H1 (cell line): Measurements from ENCODE around the gene IL22RA2. TPM values are rescaled to one million over a fixed set of nuclear protein-coding genes. Genes with fewer than 3 reads are reported as not detected.
A peak's percentile ranks its signal among the peaks of the same experiment; 100 is the strongest.

Experiments
- CTCF ChIA-PET: fragments of 300-600 bp; sonication (Branson Sonifier 250); formaldehyde crosslinking; loops from one replicate; lab custom pipeline; 2021; ENCODE audit not compliant: partially characterized antibody; lab: Charles Lee
- POLR2A ChIA-PET: fragments of 300-600 bp; sonication (Branson Sonifier 250); formaldehyde crosslinking; loops from one replicate; lab custom pipeline; 2021; ENCODE audit warnings: inconsistent platforms; ENCODE audit not compliant: partially characterized antibody; lab: Charles Lee
- DNase-seq, 2 experiments: peaks; one replicate each; pipeline versions ENCODE4 v3.0.0 to v3.0.0-alpha.2; 2010 to 2022; ENCODE audit warnings: low spot score in 2 of 2, low read depth in 1 of 2, mixed read lengths in 1 of 2
- FAIRE-seq: peaks from 2 replicates; lab custom pipeline; 2011; peaks lifted over from hg19 to GRCh38; lab: Jason Lieb, UNC
- H2AFZ ChIP-seq: 2 replicates; pipeline ENCODE4 v1.8.1; 2012; ENCODE audit warnings: low read length, inconsistent platforms
- H2AK5ac ChIP-seq: 2 replicates; pipeline ENCODE4 v1.6.1; 2013; ENCODE audit warnings: low read depth, low read length
- H2BK120ac ChIP-seq: replicated peaks from 2 replicates; pipeline ENCODE3; 2013; ENCODE audit warnings: low read depth, low read length, inconsistent platforms
- H2BK12ac ChIP-seq: 2 replicates; pipeline ENCODE4 v1.6.1; 2013; ENCODE audit warnings: low read depth, low read length
- H2BK15ac ChIP-seq: 2 replicates; pipeline ENCODE4 v1.6.1; 2013; ENCODE audit warnings: low read length
- H2BK20ac ChIP-seq: 2 replicates; pipeline ENCODE4 v1.6.1; 2013; ENCODE audit warnings: low read length
- H2BK5ac ChIP-seq: 2 replicates; pipeline ENCODE4 v1.6.1; 2013; ENCODE audit warnings: low read depth, low read length
- H3K14ac ChIP-seq: 2 replicates; pipeline ENCODE4 v1.6.1; 2013; ENCODE audit warnings: inconsistent platforms; ENCODE audit not compliant: insufficient read length
- H3K18ac ChIP-seq: 2 replicates; pipeline ENCODE4 v1.6.1; 2013; ENCODE audit warnings: low read length; ENCODE audit errors: extremely low read depth
- H3K23ac ChIP-seq: 2 replicates; pipeline ENCODE4 v1.6.1; 2013; ENCODE audit warnings: inconsistent platforms; ENCODE audit not compliant: insufficient read length
- H3K23me2 ChIP-seq: 2 replicates; pipeline ENCODE4 v1.6.1; 2013; ENCODE audit warnings: low read depth, low read length
- H3K27ac ChIP-seq: 2 replicates; pipeline ENCODE4 v1.6.1; 2011; ENCODE audit warnings: low read depth, low read length, inconsistent platforms
- H3K27me3 ChIP-seq, 4 experiments: replicated peaks in 1 of 4; 1 replicate in 1 of 4; 2 replicates in 3 of 4; pipeline versions ENCODE4 v1.6.1 to v1.8.1; 2011 to 2013; ENCODE audit warnings: low read length in 3 of 4, mild to moderate bottlenecking in 3 of 4, inconsistent platforms in 2 of 4, mixed read lengths in 2 of 4, moderate library complexity in 1 of 4; ENCODE audit not compliant: control insufficient read depth in 3 of 4, insufficient read depth in 3 of 4; ENCODE audit errors: extremely low read depth in 1 of 4
- H3K36me3 ChIP-seq, 4 experiments: 2 replicates each; pipeline versions ENCODE4 v1.6.1 to v1.8.1; 2011 to 2013; ENCODE audit warnings: mild to moderate bottlenecking in 4 of 4, low read length in 3 of 4, moderate library complexity in 2 of 4, control low read depth in 1 of 4, inconsistent platforms in 1 of 4; ENCODE audit not compliant: insufficient read depth in 4 of 4, control insufficient read depth in 2 of 4
- H3K4ac ChIP-seq: replicated peaks from 2 replicates; pipeline ENCODE3; 2013; ENCODE audit warnings: low read length, low read depth, mixed read lengths, inconsistent platforms; ENCODE audit not compliant: insufficient read length
- H3K4me1 ChIP-seq, 4 experiments: replicated peaks in 1 of 4; 1 replicate in 1 of 4; 2 replicates in 3 of 4; pipeline versions ENCODE4 v1.6.1 to v1.8.1; 2011 to 2013; ENCODE audit warnings: low read length in 3 of 4, inconsistent platforms in 2 of 4, mixed read lengths in 1 of 4; ENCODE audit not compliant: insufficient read depth in 4 of 4, control insufficient read depth in 3 of 4
- H3K4me2 ChIP-seq, 2 experiments: 2 replicates each; pipeline versions ENCODE4 v1.6.1 to v1.8.1; 2011 to 2013; ENCODE audit warnings: low read depth in 2 of 2, low read length in 2 of 2, control low read depth in 1 of 2, inconsistent platforms in 1 of 2, mild to moderate bottlenecking in 1 of 2; ENCODE audit not compliant: insufficient read depth in 1 of 2
- H3K4me3 ChIP-seq, 4 experiments: fragments of 200-600, 300-600 bp in 1 of 4; sonication (generic), shearing (Covaris generic), sonication (Bioruptor Twin) in 1 of 4; 2 replicates each; pipeline versions ENCODE4 v1.5.1 to v1.8.1; 2011 to 2016; ENCODE audit warnings: low read length in 4 of 4, low read depth in 3 of 4, control low read depth in 2 of 4, inconsistent platforms in 2 of 4, mild to moderate bottlenecking in 2 of 4, mixed read lengths in 1 of 4, moderate library complexity in 1 of 4; ENCODE audit not compliant: insufficient read depth in 2 of 4; ENCODE audit errors: extremely low read depth in 1 of 4
- H3K56ac ChIP-seq: replicated peaks from 2 replicates; pipeline ENCODE3; 2013; ENCODE audit warnings: low read depth, mild to moderate bottlenecking, mixed read lengths, low read length, inconsistent platforms; ENCODE audit not compliant: insufficient read length
- H3K79me1 ChIP-seq: 2 replicates; pipeline ENCODE4 v1.6.1; 2013; ENCODE audit warnings: low read depth, low read length, control low read depth
- H3K79me2 ChIP-seq, 2 experiments: 2 replicates each; pipeline versions ENCODE4 v1.6.1 to v1.8.1; 2012 to 2013; ENCODE audit warnings: low read length in 2 of 2, mild to moderate bottlenecking in 2 of 2, inconsistent platforms in 1 of 2; ENCODE audit not compliant: insufficient read depth in 2 of 2, control insufficient read depth in 1 of 2
- H3K9ac ChIP-seq, 4 experiments: replicated peaks in 1 of 4; 1 replicate in 1 of 4; 2 replicates in 3 of 4; pipeline versions ENCODE4 v1.6.1 to v1.8.1; 2011 to 2013; ENCODE audit warnings: low read depth in 3 of 4, low read length in 3 of 4, control low read depth in 2 of 4, mild to moderate bottlenecking in 2 of 4, moderate library complexity in 2 of 4, inconsistent platforms in 1 of 4; ENCODE audit errors: extremely low read depth in 1 of 4
- H3K9me3 ChIP-seq, 2 experiments: 2 replicates each; pipeline versions ENCODE4 v1.6.1 to v1.8.1; 2012 to 2013; ENCODE audit warnings: mild to moderate bottlenecking in 2 of 2, moderate library complexity in 2 of 2, control low read depth in 1 of 2, inconsistent platforms in 1 of 2, low read depth in 1 of 2, low read length in 1 of 2, mixed read lengths in 1 of 2; ENCODE audit not compliant: insufficient read depth in 2 of 2
- H4K20me1 ChIP-seq, 2 experiments: replicated peaks in 1 of 2; 2 replicates each; pipeline versions ENCODE3 to v1.8.1; 2011 to 2013; ENCODE audit warnings: inconsistent platforms in 2 of 2, low read length in 2 of 2, mild to moderate bottlenecking in 1 of 2; ENCODE audit not compliant: insufficient read depth in 2 of 2, control insufficient read depth in 1 of 2
- H4K5ac ChIP-seq: 2 replicates; pipeline ENCODE4 v1.6.1; 2013; ENCODE audit warnings: low read length, low read depth, mixed read lengths, inconsistent platforms; ENCODE audit not compliant: insufficient read length
- H4K8ac ChIP-seq: 2 replicates; pipeline ENCODE4 v1.8.0; 2013; ENCODE audit warnings: mild to moderate bottlenecking, moderate library complexity, low read length, inconsistent platforms; ENCODE audit not compliant: insufficient read depth; ENCODE audit errors: extremely low read depth
- H4K91ac ChIP-seq: replicated peaks from 2 replicates; pipeline ENCODE3; 2013; ENCODE audit warnings: low read length, mixed read lengths, inconsistent platforms; ENCODE audit not compliant: insufficient read length
- NANOG ChIP-seq: IDR thresholded peaks from 2 replicates; pipeline ENCODE4 v1.6.1; 2011; ENCODE audit warnings: low read length, low read depth, mild to moderate bottlenecking, inconsistent platforms; ENCODE audit not compliant: insufficient read depth, poor library complexity, severe bottlenecking
- POU5F1 ChIP-seq: IDR thresholded peaks from 2 replicates; pipeline ENCODE4 v1.6.1; 2011; ENCODE audit warnings: low read depth, mild to moderate bottlenecking, low read length, moderate library complexity
- RAD21 ChIP-seq, 2 experiments: IDR thresholded peaks in 1 of 2; conservative IDR thresholded peaks in 1 of 2; 2 replicates each; pipeline ENCODE4 v1.6.1; 2011; ENCODE audit warnings: low read depth in 2 of 2, low read length in 2 of 2, improper control_type of control experiment in 1 of 2, inconsistent platforms in 1 of 2, mild to moderate bottlenecking in 1 of 2, moderate library complexity in 1 of 2
- WGBS, 2 experiments: shearing (Covaris generic) in 1 of 2; methylation state at CpG; one replicate each; pipeline versions ENCODE4 v1.1.6 to v1.1.7; 2013 to 2015; ENCODE audit warnings: low lambda C conversion rate in 2 of 2, mixed read lengths in 2 of 2, inconsistent platforms in 1 of 2, low coverage in 1 of 2, missing lambda C conversion rate in 1 of 2; ENCODE audit not compliant: insufficient replicate concordance in 2 of 2, insufficient coverage in 1 of 2, insufficient read length in 1 of 2; ENCODE audit errors: extremely low coverage in 1 of 2, missing lambda C conversion rate in 1 of 2; 5-methylcytosine and 5-hydroxymethylcytosine counted together
- polyA plus RNA-seq, 7 experiments: library from polyadenylated mRNA; depleted of rRNA in 3 of 7; stranded (reverse) in 5 of 7; unstranded in 2 of 7; fragments of >200 nt in 5 of 7; fragments of 200-250 nt in 2 of 7; gene quantifications; 1 replicate in 5 of 7; 2 replicates in 1 of 7; 4 replicates in 1 of 7; pipeline versions ENCODE4 v1.2.1 to v1.2.3, GENCODE V29; 2011 to 2013; ENCODE audit warnings: missing spikeins in 2 of 7, mixed read lengths in 2 of 7
- total RNA-seq: library from RNA; stranded (reverse); fragmentation: NEBNext Ultra II Directional; extraction: Animal tissue kit (Norgen Biotek cat#: 25700); gene quantifications from 2 replicates; pipeline ENCODE4 v1.2.1, GENCODE V29; 2021

IL22RA2 gene
- total and polyA plus RNA-seq, 2 of the 8 experiments (the other 6 are each of a cell fraction or from before 2014, with no cell fraction given): not detected

GRCh38 chr6:137171824-137172733 is 1.4 kb downstream of the IL22RA2 start:
- Histone ChIP-seq H3K27ac (no peak overlapping the region), H3K79me2 (no peaks in the 10 kb centered on the region), H3K56ac (no peak overlapping the region), H3K9me3 (peaks cover 12 to 13% of the 10 kb centered on the region in 2 experiments), H2AFZ (no peak overlapping the region; the same call in 1 of the 2 replicates), H4K5ac (no peak overlapping the region), H3K18ac (no peak overlapping the region; the same call in 1 of the 2 replicates), H2BK20ac (no peak overlapping the region), H2BK120ac (no peak overlapping the region), H3K23me2 (no peaks in the 10 kb centered on the region), H3K79me1 (no peaks in the 10 kb centered on the region), H2BK15ac (no peak overlapping the region), H4K20me1 (no peaks in the 10 kb centered on the region), H3K4me1 (peaks cover 0 to 6% (median 3%) of the 10 kb centered on the region in 4 experiments; a peak in 3 of 7 replicates), H2AK5ac (no peak overlapping the region), H2BK12ac (no peak overlapping the region), H3K27me3 (no peaks in the 10 kb centered on the region), H3K4me3 (peak overlapping the region in 1 of 4 experiments; percentile 20; a peak in 1 of 8 replicates), H4K91ac (no peak overlapping the region), H3K4ac (no peak overlapping the region), H2BK5ac (no peak overlapping the region), H3K36me3 (no peaks in the 10 kb centered on the region; a peak in 1 of 8 replicates), H3K4me2 (peak overlapping the region; percentile 2 to 33; a peak in 1 of 4 replicates), H3K23ac (no peak overlapping the region), H3K14ac (no peak overlapping the region), H4K8ac (no peak overlapping the region; the same call in 1 of the 2 replicates), H3K9ac (no peak overlapping the region)
- 80% methylated on average over 13 of the region's 13 CpGs; no CpG with 5 or more reads in 1 of the 2 experiments for WGBS, 2 experiments
- TF ChIP-seq RAD21 (IDR thresholded peaks at IDR 0.05 in 1 of 2, conservative IDR thresholded peaks at IDR 0.05 in 1 of 2; ENCODE audit: low read depth in 2 of 2, low read length in 2 of 2) (no peak), NANOG (peak; percentile 16), POU5F1 (0 out of 2 replicates have a peak, but pooled peaks have one; percentile 67)
- ChIA-PET CTCF (interaction anchor here (0.7 to 1.6 kb wide), 3 partner anchors 11 to 96 kb away, joined by 3 to 5 read pairs (median 4); no protein-coding TSS in a partner anchor), POLR2A (no interaction called here)
- DNase-seq: no peak
- no peak for FAIRE-seq
